Right hindlimb (tissue), 1 donor: Measurements from ENCODE around the gene HPD.
"Not testable (repeated sequence)": the region's sequence is repeated elsewhere in the genome, so short reads cannot be mapped to it uniquely, and the experiment has no call there.

Source experiments
- DNase-seq: peaks from one replicate; pipeline ENCODE4 v3.0.0-alpha.2; 2018

The HPD gene

GRCh38 chr12:121796855-121797751 lies 61.6 kb downstream of the HPD start:
- peak; percentile 82 for DNase-seq

- peak; percentile 92 for DNase-seq
These were observed 63.4 kb downstream of the HPD start for GRCh38 chr12:121795034-121795968.

- peak; percentile 70 for DNase-seq
These were observed 64.1 kb downstream of the HPD start for GRCh38 chr12:121794534-121795033.

GRCh38 chr12:121793838-121794533 lies 64.7 kb downstream of the HPD start:
- peak; percentile 93 for DNase-seq

- DNase-seq = no peak
These were observed 65.2 kb downstream of the HPD start, which contains the start of gene RHOF for GRCh38 chr12:121793440-121793837. RHOF (minus strand) TSS chr12:121793688; CDS start chr12:121793633, 55 bp downstream.

- DNase-seq = no peak
These were observed 65.8 kb downstream of the HPD start for GRCh38 chr12:121792607-121793439.

GRCh38 chr12:121791671-121792551 lies 66.7 kb downstream of the HPD start:
- no peak for DNase-seq

GRCh38 chr12:121790785-121791184 lies 67.9 kb downstream of the HPD start:
- not testable (repeated sequence) for DNase-seq

- DNase-seq = no peak
These were observed 68.6 kb downstream of the HPD start for GRCh38 chr12:121789800-121790728.
